HG02610 (cell line): ENCODE results near the gene SOS1.
"Not testable (repeated sequence)": the region's sequence is repeated elsewhere in the genome, so short reads cannot be mapped to it uniquely, and the experiment has no call there.

Experiments
- ATAC-seq: cut with Tn5 transposase; IDR thresholded peaks from one replicate; pipeline ENCODE4 v1.9.1; 2021; ENCODE audit warnings: mild to moderate bottlenecking, moderate library complexity; ENCODE audit not compliant: unreplicated experiment

The SOS1 gene

DNA sequence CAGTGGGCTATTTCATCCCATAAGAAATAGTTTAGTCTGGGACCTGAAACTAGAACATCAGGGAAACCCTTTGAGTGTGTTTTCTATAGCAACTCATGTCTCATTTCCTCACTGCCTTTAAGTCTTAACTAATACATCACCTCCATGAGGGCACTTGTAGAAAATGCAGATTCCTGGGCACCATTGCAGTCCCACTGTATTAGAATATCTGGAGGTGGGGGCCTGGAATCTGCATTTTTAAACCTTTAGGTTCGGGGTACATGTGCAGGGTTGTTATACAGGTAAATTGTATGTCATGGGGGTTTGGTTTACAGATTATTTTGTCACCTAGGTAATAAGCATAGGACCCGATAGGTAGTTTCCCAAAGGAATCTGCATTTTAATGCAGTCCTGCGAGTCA lies 143.8 kb downstream of the SOS1 start:
- no peak for ATAC-seq

- no peak for ATAC-seq
These were observed 145.8 kb downstream of the SOS1 start for GRCh38 chr2:38975042-38975441.

DNA sequence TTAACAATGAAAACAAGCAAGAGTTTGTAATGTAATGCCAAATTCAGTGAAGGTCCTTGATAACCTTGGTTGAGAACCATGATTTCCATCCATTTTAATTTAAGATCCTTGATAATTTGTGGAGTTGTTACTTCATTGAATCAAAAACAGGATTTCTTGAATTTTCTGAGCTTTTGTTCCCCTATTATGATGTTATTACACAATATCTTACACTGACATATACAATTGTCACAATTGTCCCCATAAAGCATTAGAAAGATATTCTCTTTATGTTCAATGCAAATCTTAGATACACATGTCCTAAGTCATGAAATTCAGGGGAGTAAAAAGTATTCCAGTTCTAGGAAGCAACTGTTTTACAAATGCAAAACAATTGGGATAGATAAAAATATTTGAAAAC lies 147.6 kb downstream of the SOS1 start:
- ATAC-seq, result no peak

DNA sequence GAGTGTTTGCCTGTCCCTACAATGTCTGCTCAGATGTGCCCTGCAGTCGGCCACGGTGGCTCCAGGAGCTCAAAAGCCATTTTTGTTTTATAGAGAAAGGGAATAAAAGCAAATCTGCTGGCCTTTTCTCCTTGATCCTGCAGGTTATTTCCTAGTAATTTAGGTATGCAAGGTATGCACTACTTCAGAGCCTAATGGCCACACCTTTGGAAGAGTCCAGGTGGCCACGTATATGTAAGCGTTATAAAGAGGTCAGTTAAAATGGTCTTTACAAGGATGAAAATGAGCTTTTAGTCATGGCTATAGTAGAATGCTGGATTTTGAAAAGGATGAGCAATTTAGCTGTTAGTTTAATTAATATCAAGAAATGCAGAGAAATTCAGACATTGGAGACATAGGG lies 149.5 kb downstream of the SOS1 start:
- ATAC-seq, result no peak

DNA sequence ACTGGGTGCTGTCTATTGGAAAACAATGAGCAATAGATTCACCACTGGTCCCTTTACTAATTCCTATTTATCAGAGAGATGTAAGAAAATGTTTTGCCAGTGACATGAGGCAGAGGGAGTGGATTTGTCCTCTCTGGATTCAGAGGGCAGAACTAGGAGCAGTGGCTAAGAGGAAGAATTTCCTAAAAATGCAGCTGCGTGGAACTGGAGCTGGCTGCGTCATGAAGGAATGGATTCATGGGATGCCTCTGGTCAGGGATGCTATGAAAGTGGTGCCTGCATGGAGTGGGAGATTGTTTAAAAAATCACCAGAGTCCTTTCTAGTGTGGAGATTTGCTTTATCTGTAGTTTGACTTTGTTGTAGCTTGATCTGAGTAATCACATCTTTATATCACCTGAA lies 152.8 kb downstream of the SOS1 start:
- ATAC-seq, result no peak

DNA sequence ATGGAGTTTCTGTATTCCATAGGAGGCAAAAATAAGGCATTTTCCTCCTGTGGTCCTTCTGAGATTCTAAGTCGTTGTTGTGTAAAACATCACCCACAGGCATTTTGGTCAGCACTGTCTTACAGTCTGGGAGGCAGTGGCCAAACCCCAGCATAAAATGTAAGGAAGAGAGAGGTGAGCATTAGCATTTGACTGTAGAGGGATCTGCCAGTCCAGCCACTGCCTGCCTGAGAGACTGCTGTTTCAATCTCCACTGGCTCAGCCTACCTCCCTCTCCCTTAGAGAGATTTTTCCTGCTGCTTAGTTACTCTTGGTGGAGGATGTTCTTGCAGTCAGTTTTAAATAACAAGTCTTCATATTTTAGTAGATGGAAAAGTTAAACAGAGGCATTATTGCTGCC lies 154.2 kb downstream of the SOS1 start:
- no peak for ATAC-seq

DNA sequence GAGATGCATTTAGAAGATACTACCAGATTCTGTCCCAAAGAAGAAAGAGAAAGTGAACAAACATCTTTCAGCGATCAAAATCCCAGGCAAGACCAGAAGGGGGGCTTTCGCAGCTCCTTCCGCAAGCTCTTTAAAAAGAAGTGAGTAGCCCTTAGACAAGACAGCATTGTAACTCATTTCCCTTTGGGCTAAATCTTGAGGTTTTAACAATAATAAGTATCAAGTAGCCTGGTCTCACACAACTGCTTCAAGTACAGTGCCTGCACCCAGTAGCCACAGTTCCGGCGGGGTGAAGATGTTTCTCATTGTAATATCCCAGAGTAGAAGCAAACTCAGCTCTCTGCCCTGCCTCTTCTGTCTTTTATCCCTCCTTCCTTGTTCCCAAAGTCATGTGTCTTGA lies 154.8 kb downstream of the SOS1 start:
- ATAC-seq, result no peak

GRCh38 chr2:38960609-38961320 lies 160.1 kb downstream of the SOS1 start:
- no peak for ATAC-seq

GRCh38 chr2:38959938-38960608 lies 160.8 kb downstream of the SOS1 start:
- ATAC-seq, result no peak

DNA sequence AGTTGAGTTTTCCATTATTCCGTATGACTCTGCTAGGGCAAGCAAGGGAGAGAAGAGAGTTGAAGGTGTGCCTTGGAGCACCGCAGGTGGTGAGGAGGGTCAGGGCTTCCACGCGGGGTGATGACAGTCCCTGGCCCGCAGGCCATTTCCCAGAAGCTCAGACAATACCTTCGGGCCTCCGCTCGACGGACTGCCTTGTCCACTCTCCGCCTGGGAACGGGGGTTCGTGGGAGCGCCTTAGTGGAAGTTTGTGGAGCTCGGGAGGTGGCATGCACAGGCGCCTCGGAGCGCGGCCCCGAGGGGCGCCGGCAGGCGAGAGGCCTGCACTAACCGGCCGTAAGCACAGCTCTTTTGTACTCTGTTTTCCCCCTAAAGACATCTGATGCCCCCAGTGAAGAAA lies 161.4 kb downstream of the SOS1 start:
- no peak for ATAC-seq

- no peak for ATAC-seq
These were observed 162.9 kb downstream of the SOS1 start for GRCh38 chr2:38957972-38958371.

- no peak for ATAC-seq
These were observed 169.1 kb downstream of the SOS1 start for GRCh38 chr2:38951766-38952165.

DNA sequence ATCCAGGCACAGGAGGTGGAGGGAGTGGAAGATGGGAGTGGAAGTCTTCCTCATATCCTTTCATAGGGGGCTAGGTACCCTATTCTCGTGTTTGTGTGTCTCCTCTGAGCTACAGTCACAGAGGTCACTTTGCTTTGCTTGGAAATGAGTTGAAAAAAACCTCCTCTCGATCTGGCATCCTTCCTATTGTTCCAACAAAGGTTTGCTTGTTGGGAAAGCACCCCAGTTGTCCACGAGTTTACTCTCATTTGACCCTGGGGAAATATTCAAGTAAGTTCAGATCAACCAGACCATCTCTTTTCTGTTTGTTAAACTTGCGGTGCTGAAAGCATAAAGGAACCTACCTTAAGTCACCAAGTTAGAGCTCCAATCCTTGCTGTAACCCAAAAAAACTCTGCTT lies 171.9 kb downstream of the SOS1 start:
- no peak for ATAC-seq

DNA sequence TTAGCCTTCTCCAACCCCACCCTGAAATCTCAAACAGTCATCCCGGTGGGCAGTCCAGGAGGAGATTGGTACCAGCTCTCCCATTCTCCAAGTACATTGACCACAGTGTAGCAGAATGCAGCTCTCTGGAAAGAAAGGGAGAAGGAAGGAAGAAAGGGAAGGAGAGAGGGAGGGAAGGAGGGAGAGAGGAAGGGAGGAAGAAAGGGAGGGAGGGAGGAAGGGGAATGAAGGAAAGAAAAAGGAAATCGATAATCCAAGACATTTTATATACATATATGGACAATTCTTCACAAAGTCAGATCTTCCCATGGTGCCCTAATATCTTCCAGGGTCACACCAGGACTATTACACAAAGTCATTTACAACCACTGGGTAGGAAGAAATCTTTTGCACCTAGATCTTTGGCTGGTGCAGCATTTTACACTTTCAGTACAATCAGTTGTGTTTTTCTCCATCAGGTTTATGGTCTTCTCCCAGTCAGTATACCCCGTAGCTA lies 172.4 kb downstream of the SOS1 start:
- no peak for ATAC-seq

- peak; percentile 77 for ATAC-seq
These were observed 173.3 kb downstream of the SOS1 start for GRCh38 chr2:38947241-38948239.

GRCh38 chr2:38945911-38946310 lies 174.9 kb downstream of the SOS1 start:
- ATAC-seq, result no peak

- no peak for ATAC-seq
These were observed 175.5 kb downstream of the SOS1 start for GRCh38 chr2:38945372-38945771.

DNA sequence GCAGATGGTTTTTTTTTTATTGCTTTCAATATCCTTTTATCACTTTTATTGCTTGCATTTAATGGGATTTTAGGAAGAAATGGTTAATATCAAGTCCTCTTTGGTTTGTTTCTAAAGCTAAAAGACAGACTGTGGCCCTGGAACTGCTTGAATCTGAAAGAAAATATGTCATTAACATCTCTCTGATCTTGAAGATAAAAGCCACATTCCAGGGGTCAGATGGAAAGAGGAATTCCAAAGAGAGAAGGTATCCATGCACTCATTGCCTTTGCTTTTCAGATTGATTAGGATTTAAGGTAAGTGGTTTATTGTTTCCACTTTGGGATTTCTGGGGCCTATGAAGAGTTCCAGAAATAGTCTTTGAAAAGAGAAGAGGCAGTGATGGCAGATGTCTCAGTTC lies 177.1 kb downstream of the SOS1 start:
- no peak for ATAC-seq

DNA sequence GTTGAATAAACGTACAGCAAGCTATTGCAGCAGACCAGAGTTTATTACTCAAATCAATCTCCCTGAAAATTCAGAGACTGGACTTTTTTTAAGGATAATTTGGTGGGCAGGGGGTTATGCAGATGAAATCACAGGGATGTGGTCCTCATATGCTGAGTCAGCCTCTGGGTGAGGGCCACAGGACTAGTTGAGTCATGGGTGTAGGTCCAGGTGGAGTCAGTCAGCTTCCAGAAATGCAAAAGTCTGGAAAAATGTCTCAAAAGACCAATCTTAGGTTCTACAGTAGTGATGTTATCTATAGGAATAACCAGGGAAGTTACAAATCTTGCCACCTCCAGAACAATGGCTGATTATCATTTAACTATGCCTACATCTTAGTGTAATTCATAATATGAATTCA lies 180.1 kb downstream of the SOS1 start:
- no peak for ATAC-seq

GRCh38 chr2:38937548-38937947 lies 183.3 kb downstream of the SOS1 start:
- ATAC-seq, result no peak

DNA sequence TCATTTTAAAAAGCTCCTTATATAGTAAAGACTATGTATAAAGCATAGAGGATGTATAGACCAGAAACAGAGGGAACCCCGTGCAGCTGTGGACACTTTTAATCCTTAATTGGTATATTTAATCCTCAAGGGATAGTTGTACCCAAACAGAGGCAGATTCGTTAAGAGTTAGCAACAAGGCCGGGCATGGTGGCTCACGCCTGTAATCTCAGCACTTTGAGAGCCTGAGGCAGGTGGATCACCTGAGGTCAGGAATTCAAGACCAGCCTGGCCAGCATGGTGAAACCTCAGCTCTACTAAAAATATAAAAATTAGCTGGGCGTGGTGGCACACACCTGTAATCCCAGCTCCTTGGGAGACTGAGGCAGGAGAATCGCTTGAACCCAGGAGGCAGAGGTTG lies 184.3 kb downstream of the SOS1 start:
- not testable (repeated sequence) for ATAC-seq
